HepG2 (cell line): Measurements from ENCODE around the gene FAM118A. TPM values are rescaled to one million over a fixed set of nuclear protein-coding genes. Genes with fewer than 3 reads are reported as not detected.
A peak's percentile ranks its signal among the peaks of the same experiment; 100 is the strongest.

Source experiments
- ATAC-seq: fragments of 200-7000 bp; cut with Tn5 transposase; 3 replicates; pipeline ENCODE4 v1.9.1; 2020; ENCODE audit warnings: mild to moderate bottlenecking, moderate library complexity
- BruUV-seq: library from RNA; stranded (reverse); fragments of 400-500 nt; replicated peaks from 2 replicates; lab custom pipeline; 2021; lab: Mats Ljungman, UMichigan
- CTCF ChIA-PET: fragments of 300-600 bp; formaldehyde crosslinking; extraction: SDS; loops from one replicate; lab custom pipeline; 2021; ENCODE audit warnings: low total read pairs, inconsistent platforms, low intra/inter-chr PET ratio; lab: Yijun Ruan, JAX
- POLR2A ChIA-PET: fragments of 350-600 bp; sonication (Branson Sonifier 250); formaldehyde crosslinking; loops from one replicate; lab custom pipeline; 2020; ENCODE audit warnings: antibody characterized with exemption, inconsistent platforms; lab: Yijun Ruan, JAX
- DNase-seq: peaks from one replicate; pipeline ENCODE4 v3.0.0-alpha.2; 2015; ENCODE audit warnings: low spot score
- FAIRE-seq: peaks from 3 replicates; lab custom pipeline; 2011; peaks lifted over from hg19 to GRCh38; lab: Jason Lieb, UNC
- H2AFZ ChIP-seq: one replicate; pipeline ENCODE4 v1.6.1; 2011; ENCODE audit warnings: low read length, inconsistent platforms
- H3K27ac ChIP-seq: fragments of 300-600 bp; 3 replicates; pipeline ENCODE4 v1.8.0; 2011; ENCODE audit warnings: mixed run types, mild to moderate bottlenecking, mixed read lengths, low read length, inconsistent platforms; ENCODE audit not compliant: insufficient read depth; ENCODE audit errors: extremely low read length
- H3K27me3 ChIP-seq, 2 experiments: fragments of 200-600 bp in 1 of 2; 2 replicates in 1 of 2; 3 replicates in 1 of 2; pipeline versions ENCODE4 v1.6.0 to v1.8.0; 2011; ENCODE audit warnings: low read length in 2 of 2, mild to moderate bottlenecking in 2 of 2, moderate library complexity in 2 of 2, inconsistent platforms in 1 of 2; ENCODE audit not compliant: insufficient read depth in 2 of 2, control insufficient read depth in 1 of 2
- H3K36me3 ChIP-seq, 2 experiments: fragments of 200-600 bp in 1 of 2; replicated peaks in 1 of 2; 2 replicates in 1 of 2; 3 replicates in 1 of 2; pipeline versions ENCODE4 v1.5.1 to v1.8.0; 2011; ENCODE audit warnings: low read length in 2 of 2, inconsistent platforms in 1 of 2; ENCODE audit not compliant: insufficient read depth in 2 of 2, control insufficient read depth in 1 of 2
- H3K4me1 ChIP-seq: 2 replicates; pipeline ENCODE4 v1.5.1; 2012; ENCODE audit warnings: low read length, inconsistent platforms; ENCODE audit not compliant: insufficient read depth
- H3K4me2 ChIP-seq: 2 replicates; pipeline ENCODE4 v1.6.0; 2011; ENCODE audit warnings: low read depth, low read length, inconsistent platforms
- H3K4me3 ChIP-seq, 3 experiments: fragments of 200-600 bp in 1 of 3; sonication (generic), shearing (Covaris generic) in 1 of 3; replicated peaks in 1 of 3; 2 replicates each; pipeline ENCODE4 v1.5.1; 2011 to 2016; ENCODE audit warnings: low read length in 3 of 3, inconsistent platforms in 2 of 3, low read depth in 2 of 3, mild to moderate bottlenecking in 2 of 3, control low read depth in 1 of 3, mixed read lengths in 1 of 3; ENCODE audit not compliant: insufficient read depth in 1 of 3
- H3K79me2 ChIP-seq: one replicate; pipeline ENCODE4 v1.6.1; 2011; ENCODE audit warnings: low read length, inconsistent platforms; ENCODE audit not compliant: insufficient read depth
- H3K9ac ChIP-seq: 2 replicates; pipeline ENCODE4 v1.6.0; 2011; ENCODE audit warnings: mild to moderate bottlenecking, low read depth, low read length, inconsistent platforms; ENCODE audit not compliant: insufficient read depth
- H3K9me3 ChIP-seq: 2 replicates; pipeline ENCODE4 v1.5.1; 2012; ENCODE audit warnings: mild to moderate bottlenecking, low read length
- H4K20me1 ChIP-seq: 2 replicates; pipeline ENCODE4 v1.6.0; 2011; ENCODE audit warnings: inconsistent platforms, mild to moderate bottlenecking, low read length, moderate library complexity; ENCODE audit not compliant: insufficient read depth
- FOXA1 ChIP-seq, 2 experiments: fragments of 450-650 bp in 1 of 2; sonication (generic) in 1 of 2; formaldehyde crosslinking in 1 of 2; IDR thresholded peaks; 2 replicates each; pipeline versions ENCODE4 v1.4.0 to v1.6.1; 2016 to 2020; ENCODE audit warnings: missing genetic modification reagents in 1 of 2
- KDM2A ChIP-seq: sonication (generic); formaldehyde crosslinking; IDR thresholded peaks from 2 replicates; pipeline ENCODE4 v1.4.0; 2020; ENCODE audit warnings: low read depth, missing genetic modification reagents, borderline replicate concordance
- MAF1 ChIP-seq: sonication (generic); formaldehyde crosslinking; IDR thresholded peaks from 2 replicates; pipeline ENCODE4 v1.5.0; 2020; ENCODE audit warnings: missing genetic modification reagents, borderline replicate concordance
- MAZ ChIP-seq, 2 experiments: sonication (generic) in 1 of 2; formaldehyde crosslinking in 1 of 2; IDR thresholded peaks; 2 replicates each; pipeline versions ENCODE4 v1.5.0 to v1.6.1; 2012 to 2020; ENCODE audit warnings: low read depth in 2 of 2, mild to moderate bottlenecking in 2 of 2, borderline replicate concordance in 1 of 2, improper control_type of control experiment in 1 of 2, low read length in 1 of 2, missing genetic modification reagents in 1 of 2, moderate library complexity in 1 of 2
- ZFYVE20 ChIP-seq: sonication (generic); formaldehyde crosslinking; IDR thresholded peaks from 2 replicates; pipeline ENCODE4 v1.8.0; 2023; ENCODE audit warnings: low read depth, mild to moderate bottlenecking, moderate library complexity, missing genetic modification reagents, borderline replicate concordance
- ZNF10 ChIP-seq: sonication (generic); formaldehyde crosslinking; IDR thresholded peaks from 2 replicates; pipeline ENCODE4 v1.4.0; 2020; ENCODE audit warnings: mild to moderate bottlenecking, low read depth, missing genetic modification reagents, borderline replicate concordance
- ZNF772 ChIP-seq: sonication (generic); formaldehyde crosslinking; IDR thresholded peaks from 2 replicates; pipeline ENCODE4 v1.5.0; 2020; ENCODE audit warnings: mild to moderate bottlenecking, missing genetic modification reagents
- ZNF839 ChIP-seq: sonication (generic); formaldehyde crosslinking; IDR thresholded peaks from 2 replicates; pipeline ENCODE4 v1.4.0; 2020; ENCODE audit warnings: missing genetic modification reagents, mild to moderate bottlenecking, borderline replicate concordance
- WGBS: methylation state at CpG from one replicate; pipeline ENCODE4 v1.1.6; 2017; ENCODE audit warnings: low lambda C conversion rate; 5-methylcytosine and 5-hydroxymethylcytosine counted together
- in situ Hi-C: cut with HindIII; loops from 2 replicates; pipeline ENCODE4 v1.10.0; 2017; ENCODE audit warnings: low pct_unique_long_range_greater_than_20kb; ENCODE audit not compliant: extremely low pct_ligation_motif_present
- intact Hi-C: fragments of 100-400 bp; cut with micrococcal nuclease; formaldehyde crosslinking; loops from one replicate; pipeline ENCODE4 v1.10.0; 2022; ENCODE audit not compliant: unreplicated experiment
- polyA plus RNA-seq, 8 experiments: library from polyadenylated mRNA; depleted of rRNA in 3 of 8; stranded (reverse) in 7 of 8; unstranded in 1 of 8; fragments of >200 nt; fragmentation: Illumina TruSeq in 4 of 8; extraction: Trizol in 4 of 8; gene quantifications; 2 replicates each; pipeline versions ENCODE4 v1.2.1 to v1.2.3, GENCODE V29; 2011 to 2016; ENCODE audit warnings: low read depth in 4 of 8, missing spikeins in 1 of 8, mixed read lengths in 1 of 8; ENCODE audit not compliant: insufficient read depth in 1 of 8
- total RNA-seq, 5 experiments: library from RNA; depleted of rRNA; stranded (reverse); fragments of >200 nt; fragmentation: Illumina TruSeq; extraction: Trizol; gene quantifications; 2 replicates each; pipeline ENCODE4 v1.2.3, GENCODE V29; 2016; ENCODE audit warnings: low read depth in 1 of 5
- TF ChIP-seq, protein P1 (sequence below): sonication (generic); formaldehyde crosslinking; IDR thresholded peaks from 2 replicates; pipeline ENCODE4 v1.4.0; 2020; ENCODE audit warnings: missing genetic modification reagents
- TF ChIP-seq, protein P2 (sequence below): sonication (generic); formaldehyde crosslinking; conservative IDR thresholded peaks from 2 replicates; pipeline ENCODE4 v1.4.0; 2020; ENCODE audit warnings: missing genetic modification reagents
- TF ChIP-seq, protein P3 (sequence below): sonication (generic); formaldehyde crosslinking; IDR thresholded peaks from 2 replicates; pipeline ENCODE4 v1.4.0; 2020; ENCODE audit warnings: missing genetic modification reagents
- TF ChIP-seq, protein P4 (sequence below): sonication (generic); formaldehyde crosslinking; IDR thresholded peaks from 2 replicates; pipeline ENCODE4 v1.5.0; 2020; ENCODE audit warnings: missing genetic modification reagents

The FAM118A gene
- total and polyA plus RNA-seq, 2 of the 13 experiments (the other 11 are each of a cell fraction or from before 2014, with no cell fraction given): 36.7 to 48.2 TPM

DNA sequence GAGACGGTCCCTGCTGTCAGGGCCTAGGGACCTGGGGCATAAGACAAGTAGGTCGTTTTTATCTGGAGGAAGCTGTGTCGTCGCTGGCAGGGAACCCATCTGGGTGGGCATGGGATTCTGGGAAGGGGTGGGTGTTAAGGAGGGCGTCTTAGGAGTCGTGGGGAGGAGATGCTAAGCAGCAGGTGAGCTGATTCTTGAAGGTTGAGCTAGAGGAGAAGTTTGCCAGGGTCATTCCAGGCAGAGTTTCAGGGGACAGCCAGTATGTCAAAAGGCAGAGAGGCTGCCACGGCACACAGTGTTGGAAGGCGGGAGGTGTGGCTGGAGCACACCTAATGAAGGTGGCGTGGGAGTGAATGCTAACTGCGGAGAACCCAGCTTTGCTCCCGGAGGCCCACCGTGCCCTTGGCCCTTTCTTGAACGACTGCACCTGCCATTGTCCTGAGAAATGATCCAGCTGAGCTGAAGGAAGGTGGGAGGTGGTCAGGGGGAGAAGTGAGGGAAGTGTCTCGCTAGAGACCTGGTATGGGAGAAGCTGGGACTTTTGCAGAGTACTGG is 1.3 kb downstream of the FAM118A start:
- H3K4me3 ChIP-seq: peak overlapping the region; percentile 88 to 94 (median 92)
- H3K4me2 ChIP-seq: peak overlapping the region; percentile 87
- CTCF ChIA-PET: no interaction called here
- no peak for TF ChIP-seq FOXA1 (IDR thresholded peaks at IDR 0.05)
- TF ChIP-seq FOXA1 (CRISPR knock-in tag; IDR thresholded peaks at IDR 0.05): no peak
- TF ChIP-seq MAF1: 0 out of 2 replicates have a peak, but pooled peaks have one; percentile 5
- 18% methylated on average over 14 of the region's 14 CpGs for WGBS
- H3K27ac ChIP-seq: peak overlapping the region; percentile 76
- no peak overlapping the region for H2AFZ ChIP-seq
- peaks cover 59% of the 10 kb centered on the region for H3K79me2 ChIP-seq
- BruUV-seq: TSS peak; percentile 52
- FAIRE-seq: no peak
- H3K9ac ChIP-seq: peak overlapping the region; percentile 81
- in situ Hi-C loops (no loop called here), intact Hi-C loops (loop anchor here (2.0 kb wide), 1 partner anchor 42 kb away; no protein-coding TSS in a partner anchor)
- H3K9me3 ChIP-seq: no peaks in the 10 kb centered on the region
- H3K27me3 ChIP-seq: no peaks in the 10 kb centered on the region
- ATAC-seq: no peak
- H4K20me1 ChIP-seq: peaks cover 15% of the 10 kb centered on the region; the same call in 1 of the 2 replicates
- H3K4me1 ChIP-seq: peaks cover 71% of the 10 kb centered on the region
- peaks cover 0 to 10% of the 10 kb centered on the region in 2 experiments; a peak in 1 of 5 replicates for H3K36me3 ChIP-seq
- DNase-seq: no peak
- POLR2A ChIA-PET: interaction anchor here (0.7 to 6.7 kb wide), 2 partner anchors 12 to 37 kb away, joined by 3 to 56 read pairs; no protein-coding TSS in a partner anchor

DNA sequence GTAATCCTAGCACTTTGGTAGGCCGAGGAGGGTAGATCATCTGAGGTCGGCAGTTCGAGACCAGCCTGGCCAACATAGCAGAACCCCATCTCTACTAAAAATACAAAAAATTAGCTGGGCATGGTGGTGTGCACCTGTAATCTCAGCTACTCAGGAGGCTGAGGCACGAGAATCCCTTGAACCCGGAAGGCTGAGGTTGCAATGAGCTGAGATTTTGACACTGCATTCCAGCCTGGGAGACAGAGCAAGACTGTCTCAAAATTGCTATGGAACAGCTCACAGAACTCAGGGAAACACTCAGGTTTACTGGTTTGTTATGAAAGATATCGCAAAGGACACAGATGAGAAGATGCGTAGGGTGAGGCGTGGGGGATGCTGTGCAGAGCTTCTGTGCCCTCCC is 2.7 kb downstream of the FAM118A start:
- FAIRE-seq: no peak
- no peaks in the 10 kb centered on the region for H3K27me3 ChIP-seq
- no peak for TF ChIP-seq ZNF839 (CRISPR knock-in tag)
- TF ChIP-seq ZNF772: no peak
- TF ChIP-seq, protein P1, sequence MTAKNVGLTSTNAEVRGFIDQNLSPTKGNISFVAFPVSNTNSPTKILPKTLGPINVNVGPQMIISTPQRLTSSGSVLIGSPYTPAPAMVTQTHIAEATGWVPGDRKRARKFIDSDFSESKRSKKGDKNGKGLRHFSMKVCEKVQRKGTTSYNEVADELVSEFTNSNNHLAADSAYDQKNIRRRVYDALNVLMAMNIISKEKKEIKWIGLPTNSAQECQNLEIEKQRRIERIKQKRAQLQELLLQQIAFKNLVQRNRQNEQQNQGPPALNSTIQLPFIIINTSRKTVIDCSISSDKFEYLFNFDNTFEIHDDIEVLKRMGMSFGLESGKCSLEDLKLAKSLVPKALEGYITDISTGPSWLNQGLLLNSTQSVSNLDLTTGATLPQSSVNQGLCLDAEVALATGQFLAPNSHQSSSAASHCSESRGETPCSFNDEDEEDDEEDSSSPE (CRISPR knock-in tag): no peak
- TF ChIP-seq ZNF10 (CRISPR knock-in tag): no peak
- TF ChIP-seq, protein P2, sequence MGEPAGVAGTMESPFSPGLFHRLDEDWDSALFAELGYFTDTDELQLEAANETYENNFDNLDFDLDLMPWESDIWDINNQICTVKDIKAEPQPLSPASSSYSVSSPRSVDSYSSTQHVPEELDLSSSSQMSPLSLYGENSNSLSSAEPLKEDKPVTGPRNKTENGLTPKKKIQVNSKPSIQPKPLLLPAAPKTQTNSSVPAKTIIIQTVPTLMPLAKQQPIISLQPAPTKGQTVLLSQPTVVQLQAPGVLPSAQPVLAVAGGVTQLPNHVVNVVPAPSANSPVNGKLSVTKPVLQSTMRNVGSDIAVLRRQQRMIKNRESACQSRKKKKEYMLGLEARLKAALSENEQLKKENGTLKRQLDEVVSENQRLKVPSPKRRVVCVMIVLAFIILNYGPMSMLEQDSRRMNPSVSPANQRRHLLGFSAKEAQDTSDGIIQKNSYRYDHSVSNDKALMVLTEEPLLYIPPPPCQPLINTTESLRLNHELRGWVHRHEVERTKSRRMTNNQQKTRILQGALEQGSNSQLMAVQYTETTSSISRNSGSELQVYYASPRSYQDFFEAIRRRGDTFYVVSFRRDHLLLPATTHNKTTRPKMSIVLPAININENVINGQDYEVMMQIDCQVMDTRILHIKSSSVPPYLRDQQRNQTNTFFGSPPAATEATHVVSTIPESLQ (CRISPR knock-in tag): no peak
- TF ChIP-seq, protein P3, sequence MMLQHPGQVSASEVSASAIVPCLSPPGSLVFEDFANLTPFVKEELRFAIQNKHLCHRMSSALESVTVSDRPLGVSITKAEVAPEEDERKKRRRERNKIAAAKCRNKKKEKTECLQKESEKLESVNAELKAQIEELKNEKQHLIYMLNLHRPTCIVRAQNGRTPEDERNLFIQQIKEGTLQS: no peak
- TF ChIP-seq KDM2A (CRISPR knock-in tag): no peak
- TF ChIP-seq, protein P4, sequence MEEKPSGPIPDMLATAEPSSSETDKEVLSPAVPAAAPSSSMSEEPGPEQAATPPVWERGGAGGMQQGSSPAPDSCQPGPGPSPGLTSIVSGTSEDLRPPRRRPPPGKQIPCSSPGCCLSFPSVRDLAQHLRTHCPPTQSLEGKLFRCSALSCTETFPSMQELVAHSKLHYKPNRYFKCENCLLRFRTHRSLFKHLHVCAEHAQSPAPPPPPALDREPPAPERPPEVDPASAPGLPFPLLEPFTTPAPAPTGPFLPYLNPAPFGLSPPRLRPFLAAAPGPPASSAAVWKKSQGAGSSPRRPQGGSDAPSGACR (CRISPR knock-in tag): no peak
- TF ChIP-seq ZFYVE20: no peak
- no peak for TF ChIP-seq MAZ (IDR thresholded peaks at IDR 0.05; ENCODE audit: borderline replicate concordance, low read depth, low read length)
- TF ChIP-seq MAZ (CRISPR knock-in tag; IDR thresholded peaks at IDR 0.05; ENCODE audit: low read depth): no peak

More for the DNA sequence above, 2.7 kb downstream of the FAM118A start:
- no TSS peak for BruUV-seq
- CTCF ChIA-PET: no interaction called here
- Histone ChIP-seq H3K27ac (no peak overlapping the region), H3K4me3 (no peak overlapping the region), H4K20me1 (peaks cover 23% of the 10 kb centered on the region), H3K36me3 (peaks cover 2 to 10% of the 10 kb centered on the region in 2 experiments; a peak in 1 of 5 replicates), H3K79me2 (peaks cover 73% of the 10 kb centered on the region), H3K4me2 (no peak overlapping the region), H3K9me3 (no peaks in the 10 kb centered on the region), H3K4me1 (peaks cover 81% of the 10 kb centered on the region), H3K9ac (no peak overlapping the region), H2AFZ (no peak overlapping the region)
- 87% methylated on average over 8 of the region's 8 CpGs for WGBS
- no peak for DNase-seq
- intact Hi-C loops: no loop called here
- in situ Hi-C loops: no loop called here
- POLR2A ChIA-PET: interaction anchor here (6.7 kb wide), 1 partner anchor 38 kb away, joined by 56 read pairs; no protein-coding TSS in a partner anchor
- no peak for ATAC-seq
